PC-9 (cell line): ENCODE measurements around the gene HYDIN. TPM values are rescaled to one million over a fixed set of nuclear protein-coding genes. Genes with fewer than 3 reads are reported as not detected.

Experiments used
- BruUV-seq: library from RNA; stranded (reverse); fragments of 400-500 nt; replicated peaks from 2 replicates; lab custom pipeline; 2021; lab: Mats Ljungman, UMichigan
- CTCF ChIA-PET: fragments of 300-600 bp; sonication (Branson Sonifier 250); formaldehyde crosslinking; loops from one replicate; lab custom pipeline; 2022; ENCODE audit warnings: antibody characterized with exemption; lab: Charles Lee
- POLR2A ChIA-PET: fragments of 300-600 bp; sonication (Branson Sonifier 250); formaldehyde crosslinking; loops from one replicate; lab custom pipeline; 2022; ENCODE audit warnings: antibody characterized with exemption; ENCODE audit not compliant: unreplicated experiment; lab: Charles Lee
- DNase-seq, 2 experiments: peaks; one replicate each; pipeline versions ENCODE4 v3.0.0 to v3.0.0-alpha.2; 2015 to 2022; ENCODE audit warnings: mixed read lengths in 1 of 2
- H2AFZ ChIP-seq: fragments of 200-600 bp; sonication (generic); 2 replicates; pipeline ENCODE4 v1.8.1; 2017; ENCODE audit warnings: antibody characterized with exemption
- H3F3A ChIP-seq: fragments of 200-600 bp; sonication (generic); 2 replicates; pipeline ENCODE4 v1.8.1; 2017; ENCODE audit warnings: antibody characterized with exemption, mild to moderate bottlenecking, low read depth; ENCODE audit not compliant: insufficient read depth
- H3K27ac ChIP-seq: fragments of 200-600 bp; sonication (generic); 2 replicates; pipeline ENCODE4 v1.6.1; 2016; ENCODE audit warnings: mixed run types
- H3K27me3 ChIP-seq: fragments of 200-600 bp; sonication (generic); 2 replicates; pipeline ENCODE4 v1.6.1; 2016; ENCODE audit warnings: low read depth, mixed run types; ENCODE audit not compliant: insufficient read depth
- H3K36me3 ChIP-seq: fragments of 200-600 bp; sonication (generic); 2 replicates; pipeline ENCODE4 v1.6.1; 2016; ENCODE audit warnings: low read depth, mixed run types
- H3K4me1 ChIP-seq: fragments of 200-600 bp; sonication (generic); replicated peaks from 2 replicates; pipeline ENCODE4 v1.6.1; 2016; ENCODE audit warnings: mixed run types; ENCODE audit not compliant: insufficient read depth
- H3K4me2 ChIP-seq: fragments of 200-600 bp; sonication (generic); 2 replicates; pipeline ENCODE4 v1.6.1; 2017; ENCODE audit warnings: mixed run types
- H3K4me3 ChIP-seq: fragments of 200-600 bp; sonication (generic); 2 replicates; pipeline ENCODE4 v1.6.1; 2016; ENCODE audit warnings: mixed run types
- H3K79me2 ChIP-seq: fragments of 200-600 bp; sonication (generic); 2 replicates; pipeline ENCODE4 v1.6.1; 2017; ENCODE audit warnings: low read depth, mixed run types
- H3K9me2 ChIP-seq: fragments of 200-600 bp; sonication (generic); 2 replicates; pipeline ENCODE4 v1.8.1; 2017; ENCODE audit warnings: mild to moderate bottlenecking; ENCODE audit not compliant: insufficient read depth
- H3K9me3 ChIP-seq: fragments of 200-600 bp; sonication (generic); 2 replicates; pipeline ENCODE4 v1.8.1; 2016; ENCODE audit warnings: low read depth; ENCODE audit not compliant: insufficient read depth
- H4K20me1 ChIP-seq: fragments of 200-600 bp; sonication (generic); 2 replicates; pipeline ENCODE4 v1.8.1; 2017; ENCODE audit not compliant: insufficient read depth
- CTCF ChIP-seq: fragments of 200-600 bp; sonication (generic); conservative IDR thresholded peaks from 2 replicates; pipeline ENCODE4 v1.6.1; 2017; ENCODE audit warnings: mixed run types, antibody characterized with exemption, mild to moderate bottlenecking, moderate library complexity
- EZH2 ChIP-seq: fragments of 200-600 bp; sonication (generic); IDR thresholded peaks from 2 replicates; pipeline ENCODE4 v1.8.0; 2017; ENCODE audit warnings: antibody characterized with exemption, low read depth
- intact Hi-C: fragments of 100-400 bp; cut with micrococcal nuclease; formaldehyde crosslinking; loops from one replicate; pipeline ENCODE4 v1.10.0; 2022; ENCODE audit not compliant: unreplicated experiment
- total RNA-seq: library from RNA; stranded (reverse); gene quantifications from 2 replicates; pipeline ENCODE4 v1.2.3, GENCODE V29; 2021

Gene HYDIN
- total RNA-seq, 1 experiment from 2014 or later, result 31.0 TPM

DNA sequence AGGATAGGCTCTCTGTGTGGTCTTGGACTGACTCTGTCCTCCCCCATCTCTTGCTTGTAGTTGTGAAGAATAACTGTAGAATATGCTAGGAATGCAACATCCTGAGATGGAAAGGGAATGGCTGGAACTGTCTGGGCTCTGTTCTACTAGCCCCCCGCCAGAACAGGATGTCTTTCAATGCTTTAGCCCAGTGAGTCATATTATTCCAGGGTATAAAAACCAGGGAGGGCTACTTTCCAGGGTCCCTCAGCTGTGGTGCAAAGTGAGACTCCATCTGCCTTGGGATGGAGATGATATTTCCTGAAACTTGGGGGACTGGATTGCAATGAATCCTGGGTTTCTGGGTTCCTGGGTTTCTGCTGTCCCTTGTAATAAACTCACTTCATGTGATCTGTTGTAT lies 32.1 kb downstream of the HYDIN start:
- no peaks in the 10 kb centered on the region; the same call in 1 of the 2 replicates for H3F3A ChIP-seq
- H3K27me3 ChIP-seq, result no peaks in the 10 kb centered on the region
- BruUV-seq, result no TSS peak
- H3K36me3 ChIP-seq, result no peaks in the 10 kb centered on the region
- H2AFZ ChIP-seq, result no peak overlapping the region
- no peak for DNase-seq
- no peaks in the 10 kb centered on the region for H3K9me2 ChIP-seq
- no peak overlapping the region for H3K4me2 ChIP-seq
- peaks cover 13% of the 10 kb centered on the region; the same call in 1 of the 2 replicates for H3K4me1 ChIP-seq
- ChIA-PET CTCF (no interaction called here), POLR2A (no interaction called here)
- intact Hi-C loops, result no loop called here
- H4K20me1 ChIP-seq, result 0 out of 2 replicates have a peak, but pooled peaks cover 7% of the 10 kb centered on the region
- no peak overlapping the region for H3K27ac ChIP-seq
- TF ChIP-seq EZH2, result no peak
- peaks cover 4% of the 10 kb centered on the region; the same call in 1 of the 2 replicates for H3K9me3 ChIP-seq
- H3K79me2 ChIP-seq, result no peaks in the 10 kb centered on the region
- no peak overlapping the region for H3K4me3 ChIP-seq

GRCh38 chr16:71192387-71192786 lies 38.1 kb downstream of the HYDIN start:
- no peak for DNase-seq
- TF ChIP-seq EZH2 (no peak), CTCF (no peak)
- Histone ChIP-seq H3K9me3 (no peaks in the 10 kb centered on the region), H3K4me2 (no peak overlapping the region), H3K27ac (no peak overlapping the region), H2AFZ (no peak overlapping the region), H3K36me3 (no peaks in the 10 kb centered on the region), H3K4me1 (no peaks in the 10 kb centered on the region), H3K9me2 (no peaks in the 10 kb centered on the region), H3F3A (no peaks in the 10 kb centered on the region), H3K4me3 (no peak overlapping the region), H3K27me3 (no peaks in the 10 kb centered on the region), H3K79me2 (no peaks in the 10 kb centered on the region; the same call in 1 of the 2 replicates), H4K20me1 (no peaks in the 10 kb centered on the region)
- BruUV-seq, result no TSS peak
- POLR2A ChIA-PET, result no interaction called here
- intact Hi-C loops, result no loop called here
- CTCF ChIA-PET, result no interaction called here

DNA sequence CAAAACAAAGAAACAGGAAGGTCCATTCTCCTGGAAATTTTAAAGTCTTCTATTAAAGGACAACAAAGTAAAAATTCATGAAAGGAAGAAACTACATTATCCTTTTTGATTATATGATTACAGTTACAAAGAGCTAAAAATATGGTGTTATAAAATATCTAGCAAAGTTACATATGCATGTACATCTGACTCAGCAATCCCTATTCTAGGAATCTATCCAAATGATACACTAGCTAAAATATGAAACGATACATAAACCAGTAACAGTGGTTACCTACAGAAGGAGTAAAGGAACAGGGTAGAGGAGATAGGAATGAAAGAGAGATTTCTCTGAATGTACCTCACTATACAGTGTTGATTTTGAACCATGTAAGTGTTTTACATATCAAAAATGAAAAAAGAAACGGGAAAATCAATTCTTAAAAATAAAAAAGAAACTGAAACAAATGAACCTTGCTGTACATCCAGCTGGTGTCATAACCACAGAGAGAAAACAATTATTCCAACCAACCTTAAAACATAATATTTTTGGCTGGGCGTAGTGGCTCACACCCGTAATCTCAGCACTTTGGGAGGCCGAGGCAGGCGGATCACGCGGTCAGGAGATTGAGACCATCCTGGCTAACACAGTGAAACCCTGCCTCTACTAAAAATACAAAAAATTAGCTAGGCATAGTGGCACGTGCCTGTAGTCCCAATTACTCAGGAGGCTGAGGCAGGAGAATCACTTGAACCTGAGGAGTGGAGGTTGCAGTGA lies 41.4 kb downstream of the HYDIN start:
- Histone ChIP-seq H2AFZ (no peak overlapping the region), H3K27me3 (no peaks in the 10 kb centered on the region), H3K9me2 (no peaks in the 10 kb centered on the region), H3K79me2 (no peaks in the 10 kb centered on the region; the same call in 1 of the 2 replicates), H3K27ac (no peak overlapping the region), H4K20me1 (no peaks in the 10 kb centered on the region), H3K4me3 (no peak overlapping the region), H3K36me3 (0 out of 2 replicates have a peak, but pooled peaks cover 6% of the 10 kb centered on the region), H3K4me1 (no peaks in the 10 kb centered on the region; the same call in 1 of the 2 replicates), H3K4me2 (no peak overlapping the region), H3K9me3 (no peaks in the 10 kb centered on the region), H3F3A (no peaks in the 10 kb centered on the region)
- TF ChIP-seq EZH2 (no peak), CTCF (no peak)
- BruUV-seq, result no TSS peak
- POLR2A ChIA-PET, result no interaction called here
- DNase-seq, result no peak
- CTCF ChIA-PET, result no interaction called here
- intact Hi-C loops, result no loop called here
